Measurements from ENCODE around the gene IL4I1.

IL4I1 gene

DNA sequence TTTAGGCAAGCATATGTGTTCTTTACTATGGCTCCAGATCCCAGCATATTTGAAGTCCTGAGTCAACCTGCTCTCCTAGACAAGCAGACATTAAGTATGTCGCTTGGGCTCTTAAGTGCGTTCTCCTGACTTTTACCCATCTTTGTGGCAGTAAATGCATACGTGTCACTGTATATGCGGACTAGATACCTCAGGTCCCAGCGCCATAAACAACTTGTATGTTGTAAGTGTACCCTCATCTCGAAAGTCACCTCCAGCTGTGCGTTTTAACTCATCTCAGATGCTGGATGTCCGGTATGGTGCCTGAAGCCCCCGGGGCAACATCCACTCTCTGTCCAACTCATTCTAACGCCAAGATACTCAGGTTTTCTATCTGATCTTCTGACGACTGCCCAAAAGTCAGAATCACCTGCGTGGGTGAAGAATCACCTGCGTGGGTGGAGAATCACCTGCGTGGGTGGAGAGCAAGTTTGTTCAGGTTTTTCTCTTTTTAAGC, 44.0 kb downstream of the IL4I1 start:
- no peak for DNase-seq (ENCODE audit: low read depth)
- TF ChIP-seq POLR2A (IDR thresholded peaks at IDR 0.05; ENCODE audit: extremely low read depth, insufficient read length) (no peak), MYC (IDR thresholded peaks at IDR 0.05; ENCODE audit: low read depth, low read length) (no peak)
- TF ChIP-seq, protein P1, sequence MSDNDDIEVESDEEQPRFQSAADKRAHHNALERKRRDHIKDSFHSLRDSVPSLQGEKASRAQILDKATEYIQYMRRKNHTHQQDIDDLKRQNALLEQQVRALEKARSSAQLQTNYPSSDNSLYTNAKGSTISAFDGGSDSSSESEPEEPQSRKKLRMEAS (IDR thresholded peaks at IDR 0.05; ENCODE audit: low read depth, low read length): no peak
- TF ChIP-seq, protein P2, sequence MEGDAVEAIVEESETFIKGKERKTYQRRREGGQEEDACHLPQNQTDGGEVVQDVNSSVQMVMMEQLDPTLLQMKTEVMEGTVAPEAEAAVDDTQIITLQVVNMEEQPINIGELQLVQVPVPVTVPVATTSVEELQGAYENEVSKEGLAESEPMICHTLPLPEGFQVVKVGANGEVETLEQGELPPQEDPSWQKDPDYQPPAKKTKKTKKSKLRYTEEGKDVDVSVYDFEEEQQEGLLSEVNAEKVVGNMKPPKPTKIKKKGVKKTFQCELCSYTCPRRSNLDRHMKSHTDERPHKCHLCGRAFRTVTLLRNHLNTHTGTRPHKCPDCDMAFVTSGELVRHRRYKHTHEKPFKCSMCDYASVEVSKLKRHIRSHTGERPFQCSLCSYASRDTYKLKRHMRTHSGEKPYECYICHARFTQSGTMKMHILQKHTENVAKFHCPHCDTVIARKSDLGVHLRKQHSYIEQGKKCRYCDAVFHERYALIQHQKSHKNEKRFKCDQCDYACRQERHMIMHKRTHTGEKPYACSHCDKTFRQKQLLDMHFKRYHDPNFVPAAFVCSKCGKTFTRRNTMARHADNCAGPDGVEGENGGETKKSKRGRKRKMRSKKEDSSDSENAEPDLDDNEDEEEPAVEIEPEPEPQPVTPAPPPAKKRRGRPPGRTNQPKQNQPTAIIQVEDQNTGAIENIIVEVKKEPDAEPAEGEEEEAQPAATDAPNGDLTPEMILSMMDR (IDR thresholded peaks at IDR 0.05; ENCODE audit: low read depth, low read length): no peak
- peak overlapping the region; percentile 67 for H3K4me3 ChIP-seq (ENCODE audit: low read depth, low read length)

DNA sequence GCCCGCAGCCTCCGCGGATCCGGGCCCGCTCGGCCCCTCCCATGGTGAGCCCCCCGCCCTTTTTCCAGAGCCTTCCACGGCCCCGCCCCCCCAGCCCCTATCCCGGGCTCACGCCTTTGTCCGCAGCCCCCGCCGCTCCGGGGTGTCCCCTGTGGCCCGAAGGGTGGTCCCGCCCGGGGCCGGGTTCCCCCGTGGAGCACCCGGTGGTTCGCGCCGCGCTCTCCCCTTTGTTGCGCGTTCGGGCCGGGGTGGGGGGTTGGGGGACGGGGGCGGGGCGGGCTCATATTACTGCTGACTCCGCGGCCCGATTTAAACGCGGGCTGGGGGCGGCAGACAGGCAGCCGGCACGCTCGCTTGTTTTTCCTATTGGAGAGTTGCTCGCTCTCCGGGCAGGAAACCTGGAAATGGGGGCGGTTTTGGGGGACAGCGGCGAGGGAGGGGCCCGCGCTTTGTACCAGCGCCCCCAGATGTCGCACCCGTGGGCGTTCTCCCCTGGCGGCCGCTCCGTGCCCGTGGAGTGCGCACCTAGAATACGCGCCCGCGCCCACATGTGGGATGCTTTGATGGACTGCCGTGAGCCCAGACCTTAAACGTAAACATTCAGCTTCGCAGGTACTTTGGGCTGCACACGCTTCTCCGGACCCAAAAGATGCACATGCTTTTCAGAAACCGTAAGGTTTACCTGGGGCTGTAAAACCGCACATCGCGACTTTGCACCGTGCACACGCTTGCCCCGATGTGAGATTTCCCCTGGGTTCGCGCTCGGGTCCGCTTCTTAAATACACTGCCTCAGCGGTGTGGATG, 45.0 kb downstream of the IL4I1 start:
- DNase-seq (ENCODE audit: low read depth): no peak
- peak overlapping the region; percentile 67 for H3K4me3 ChIP-seq (ENCODE audit: low read depth, low read length)
- TF ChIP-seq MYC (IDR thresholded peaks at IDR 0.05; ENCODE audit: low read depth, low read length) (no peak), POLR2A (IDR thresholded peaks at IDR 0.05; ENCODE audit: extremely low read depth, insufficient read length) (no peak)
- TF ChIP-seq, protein P2 (IDR thresholded peaks at IDR 0.05; ENCODE audit: low read depth, low read length): no peak
- TF ChIP-seq, protein P1 (IDR thresholded peaks at IDR 0.05; ENCODE audit: low read depth, low read length): no peak

DNA sequence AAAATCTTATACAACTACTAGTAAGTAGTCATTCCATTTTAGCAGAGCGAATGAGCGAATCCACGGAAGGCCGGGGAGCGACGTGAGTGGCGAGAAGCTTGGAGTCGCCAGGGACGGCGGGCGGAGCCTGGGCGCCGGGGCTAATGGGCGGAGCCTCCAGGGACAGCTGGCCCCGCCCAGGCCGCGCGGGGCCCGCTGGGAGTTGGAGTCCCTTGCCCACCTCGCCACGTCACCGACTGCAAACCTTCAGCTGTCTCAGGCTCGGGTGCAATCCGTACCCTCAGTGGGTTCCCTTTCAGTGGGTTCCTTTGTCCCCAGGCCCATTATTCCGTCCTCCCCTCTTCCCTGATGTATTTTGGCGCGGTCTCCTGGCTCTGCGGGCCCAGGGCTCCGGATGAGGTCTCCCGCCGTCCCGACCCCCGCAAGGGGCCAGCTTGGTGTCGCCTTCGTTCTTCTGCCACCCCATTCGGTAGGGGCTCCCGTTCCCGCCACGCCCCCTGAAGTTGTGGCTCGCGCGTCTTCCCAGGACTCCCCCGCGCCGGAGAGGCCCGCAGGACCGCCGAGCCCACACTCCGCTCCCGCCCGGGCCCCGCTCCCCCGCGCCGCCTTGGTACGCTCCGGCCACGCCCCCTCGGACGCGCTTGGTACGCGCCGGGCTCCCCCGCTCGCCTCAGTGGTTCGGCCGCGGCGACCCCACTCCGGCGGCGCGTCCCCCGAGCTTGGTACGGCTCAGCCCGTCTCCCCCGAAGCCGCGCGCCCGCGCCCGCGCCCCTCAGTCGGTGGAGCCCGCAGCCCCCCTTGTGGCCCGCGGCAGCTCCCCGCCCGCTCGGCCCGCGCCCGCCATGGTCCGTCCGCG, 46.0 kb downstream of the IL4I1 start, which contains the start of gene PTOV1:
Gene PTOV1 (plus strand): TSS at position 673 of the 856 bp plus-strand sequence.
- peak; percentile 92 for DNase-seq (ENCODE audit: low read depth)
- H3K4me3 ChIP-seq (ENCODE audit: low read depth, low read length): peak within 1 kb of the TSS; percentile 69
- TF ChIP-seq, protein P2 (IDR thresholded peaks at IDR 0.05; ENCODE audit: low read depth, low read length): no peak
- TF ChIP-seq MYC (IDR thresholded peaks at IDR 0.05; ENCODE audit: low read depth, low read length) (peak; percentile 14; the same call in 1 of the 2 replicates), POLR2A (IDR thresholded peaks at IDR 0.05; ENCODE audit: extremely low read depth, insufficient read length) (peak; percentile 47)
- TF ChIP-seq, protein P1 (IDR thresholded peaks at IDR 0.05; ENCODE audit: low read depth, low read length): peak; percentile 34; the same call in 1 of the 2 replicates

DNA sequence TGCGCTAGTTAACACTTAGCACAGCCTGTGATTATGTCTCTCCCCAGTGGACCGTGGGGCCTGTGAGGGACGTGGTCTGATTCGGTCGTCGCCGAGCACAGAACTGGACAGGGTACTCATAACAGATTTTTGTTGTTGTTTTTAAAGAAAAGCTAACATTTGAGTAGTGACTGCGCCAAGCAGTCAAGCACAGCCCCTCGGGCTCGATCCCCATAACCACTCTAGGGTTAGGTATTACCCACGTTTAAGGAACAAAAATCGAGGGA, 46.5 kb downstream of the IL4I1 start:
- DNase-seq (ENCODE audit: low read depth): no peak
- H3K4me3 ChIP-seq (ENCODE audit: low read depth, low read length): peak overlapping the region; percentile 69
- TF ChIP-seq, protein P1 (IDR thresholded peaks at IDR 0.05; ENCODE audit: low read depth, low read length): no peak
- TF ChIP-seq, protein P2 (IDR thresholded peaks at IDR 0.05; ENCODE audit: low read depth, low read length): no peak
- TF ChIP-seq MYC (IDR thresholded peaks at IDR 0.05; ENCODE audit: low read depth, low read length) (no peak), POLR2A (IDR thresholded peaks at IDR 0.05; ENCODE audit: extremely low read depth, insufficient read length) (no peak)

DNA sequence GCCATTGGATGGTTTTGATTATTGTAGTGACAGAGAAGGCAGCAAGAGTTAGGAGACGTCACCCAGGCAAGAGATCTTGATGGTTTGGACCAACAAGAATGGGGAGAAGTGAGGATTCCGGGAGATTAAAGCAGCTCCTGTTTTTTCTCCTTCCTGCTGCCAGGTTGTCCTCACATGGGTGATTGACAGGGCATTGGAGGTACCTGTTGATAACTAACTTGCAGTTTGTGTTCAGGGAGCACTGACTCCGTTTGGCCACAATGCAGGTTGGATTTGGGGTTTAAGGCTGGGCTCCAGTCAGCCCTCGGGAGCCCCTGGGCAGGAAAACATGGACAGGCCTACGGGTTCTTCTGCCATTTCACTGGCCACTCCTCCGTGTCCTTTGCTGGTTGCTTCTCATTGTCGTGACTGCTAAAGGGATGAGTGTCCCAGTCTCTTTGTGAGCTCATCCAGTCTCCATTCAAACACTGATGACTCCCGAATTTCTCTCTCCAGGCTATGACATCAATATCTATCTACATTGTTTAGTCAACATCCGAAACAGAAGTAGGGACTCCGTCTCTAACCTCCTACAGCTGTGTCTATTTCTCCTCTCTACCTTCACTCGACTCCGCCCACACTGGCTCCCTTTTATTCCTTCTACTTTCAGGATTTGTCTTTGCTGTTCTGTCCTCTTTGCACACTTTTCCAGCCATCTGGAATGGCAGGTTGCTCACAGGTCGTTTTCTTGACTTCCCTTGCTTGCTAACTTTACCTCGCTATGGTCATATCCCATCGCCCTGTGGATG, 47.1 kb downstream of the IL4I1 start:
- no peak for DNase-seq (ENCODE audit: low read depth)
- TF ChIP-seq, protein P1 (IDR thresholded peaks at IDR 0.05; ENCODE audit: low read depth, low read length): no peak
- TF ChIP-seq POLR2A (IDR thresholded peaks at IDR 0.05; ENCODE audit: extremely low read depth, insufficient read length) (no peak), MYC (IDR thresholded peaks at IDR 0.05; ENCODE audit: low read depth, low read length) (no peak)
- TF ChIP-seq, protein P2 (IDR thresholded peaks at IDR 0.05; ENCODE audit: low read depth, low read length): no peak
- no peak overlapping the region for H3K4me3 ChIP-seq (ENCODE audit: low read depth, low read length)

Data from NB4 (cell line).